ENCODE measurements around the gene EXOC6B.

Gene EXOC6B

DNA sequence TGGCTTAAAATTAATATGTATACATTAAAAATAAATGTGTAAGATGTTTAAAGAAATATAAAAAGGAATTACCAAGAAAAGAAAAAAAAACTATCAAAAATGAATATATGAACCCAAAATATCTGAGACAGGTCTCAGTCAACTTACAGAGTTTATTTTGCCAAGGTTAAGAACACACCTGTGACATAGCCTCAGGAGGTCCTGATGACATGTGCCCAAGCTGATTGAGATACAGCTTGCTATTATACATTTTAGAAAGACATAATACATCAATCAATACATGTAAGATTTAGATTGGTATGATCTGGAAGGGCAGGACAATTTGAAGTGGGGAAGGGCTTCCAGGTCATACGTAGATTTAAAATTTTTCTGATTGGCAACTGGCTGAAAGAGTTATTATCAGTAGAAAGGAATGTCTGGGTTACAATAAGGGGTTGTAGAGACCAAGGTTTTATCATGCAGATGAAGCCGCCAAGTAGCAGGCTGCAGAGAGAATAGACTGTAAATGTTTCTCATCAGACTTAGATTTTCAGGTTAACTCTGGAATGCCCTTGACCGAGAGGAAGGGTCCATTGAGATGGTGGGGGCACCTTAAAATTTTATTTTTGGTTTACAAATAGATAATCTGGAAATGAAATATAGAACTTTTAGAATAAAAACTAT, 74.7 kb downstream of the EXOC6B start:
- H3K9me3 ChIP-seq (ENCODE audit: insufficient read depth, low read depth, low read length), result no peaks in the 10 kb centered on the region
- no peaks in the 10 kb centered on the region for H3K36me3 ChIP-seq (ENCODE audit: insufficient read depth, low read depth, low read length)
- H3K4me3 ChIP-seq (ENCODE audit: low read length), result peak overlapping the region; percentile 23; the same call in 1 of the 2 replicates
- H3K27me3 ChIP-seq (ENCODE audit: insufficient read depth, low read length), result no peaks in the 10 kb centered on the region
- H3K9ac ChIP-seq (ENCODE audit: low read depth, low read length), result no peak overlapping the region
- H3K27ac ChIP-seq (ENCODE audit: low read length), result no peak overlapping the region
- peaks cover 36% of the 10 kb centered on the region for H3K4me1 ChIP-seq (ENCODE audit: insufficient read depth, low read length)

GRCh38 chr2:72750466-72750865, 75.4 kb downstream of the EXOC6B start:
- H3K9me3 ChIP-seq (ENCODE audit: insufficient read depth, low read depth, low read length), result no peaks in the 10 kb centered on the region
- H3K9ac ChIP-seq (ENCODE audit: low read depth, low read length), result no peak overlapping the region
- no peaks in the 10 kb centered on the region for H3K36me3 ChIP-seq (ENCODE audit: insufficient read depth, low read depth, low read length)
- peaks cover 30% of the 10 kb centered on the region for H3K4me1 ChIP-seq (ENCODE audit: insufficient read depth, low read length)
- H3K27ac ChIP-seq (ENCODE audit: low read length), result no peak overlapping the region
- H3K27me3 ChIP-seq (ENCODE audit: insufficient read depth, low read length), result no peaks in the 10 kb centered on the region
- no peak overlapping the region for H3K4me3 ChIP-seq (ENCODE audit: low read length)

DNA sequence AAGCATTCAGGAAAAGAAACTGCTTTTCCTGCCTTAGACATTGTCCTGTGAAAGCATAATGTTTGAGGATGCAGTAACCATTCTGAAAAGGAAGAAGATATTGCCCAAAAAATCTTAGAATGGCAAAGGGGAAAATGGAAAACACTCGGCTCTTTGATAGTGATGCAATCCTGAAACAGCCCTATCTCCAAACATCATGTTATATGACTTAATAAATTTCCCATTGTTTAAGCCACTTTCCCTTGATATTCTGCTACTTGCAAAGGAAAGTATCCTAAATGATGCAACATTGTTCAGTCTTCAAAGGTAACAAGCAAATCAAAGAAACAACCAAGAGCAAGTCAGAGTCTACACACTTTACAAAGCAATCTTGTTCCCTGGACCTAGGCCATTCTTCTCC, 78.5 kb downstream of the EXOC6B start:
- Histone ChIP-seq H3K27ac (ENCODE audit: low read length) (no peak overlapping the region), H3K27me3 (ENCODE audit: insufficient read depth, low read length) (no peaks in the 10 kb centered on the region), H3K9me3 (ENCODE audit: insufficient read depth, low read depth, low read length) (no peaks in the 10 kb centered on the region), H3K4me3 (ENCODE audit: low read length) (no peak overlapping the region), H3K4me1 (ENCODE audit: insufficient read depth, low read length) (peaks cover 21% of the 10 kb centered on the region), H3K36me3 (ENCODE audit: insufficient read depth, low read depth, low read length) (no peaks in the 10 kb centered on the region), H3K9ac (ENCODE audit: low read depth, low read length) (no peak overlapping the region)

- H3K4me3 ChIP-seq (ENCODE audit: low read length), result no peak overlapping the region
- no peak overlapping the region for H3K27ac ChIP-seq (ENCODE audit: low read length)
- no peaks in the 10 kb centered on the region for H3K9me3 ChIP-seq (ENCODE audit: insufficient read depth, low read depth, low read length)
- no peaks in the 10 kb centered on the region for H3K27me3 ChIP-seq (ENCODE audit: insufficient read depth, low read length)
- no peaks in the 10 kb centered on the region for H3K36me3 ChIP-seq (ENCODE audit: insufficient read depth, low read depth, low read length)
- peaks cover 15% of the 10 kb centered on the region for H3K4me1 ChIP-seq (ENCODE audit: insufficient read depth, low read length)
- no peak overlapping the region for H3K9ac ChIP-seq (ENCODE audit: low read depth, low read length)
Measured at GRCh38 chr2:72745679-72746368, 80.0 kb downstream of the EXOC6B start.

DNA sequence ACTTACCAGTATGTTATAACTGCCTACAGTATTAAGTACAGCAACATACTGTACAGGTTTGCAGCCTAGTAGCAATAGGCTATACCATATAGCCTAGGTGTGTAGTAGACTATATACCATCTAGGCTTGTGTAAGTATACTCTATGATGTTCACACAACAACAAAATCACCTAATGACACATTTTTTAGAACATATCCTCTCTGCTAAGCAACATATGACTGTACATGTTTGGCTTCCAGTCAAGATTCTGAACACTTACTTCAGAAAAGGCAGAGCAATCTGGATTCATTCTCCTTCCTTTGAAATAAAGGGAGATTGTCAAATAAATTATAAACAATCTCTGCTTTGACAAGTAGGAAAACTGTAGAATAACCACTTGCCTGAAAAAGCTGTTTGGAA, 81.8 kb downstream of the EXOC6B start:
- no peak overlapping the region for H3K27ac ChIP-seq (ENCODE audit: low read length)
- peaks cover 6% of the 10 kb centered on the region; the same call in 1 of the 2 replicates for H3K4me1 ChIP-seq (ENCODE audit: insufficient read depth, low read length)
- H3K36me3 ChIP-seq (ENCODE audit: insufficient read depth, low read depth, low read length), result 0 out of 2 replicates have a peak, but pooled peaks cover 3% of the 10 kb centered on the region
- H3K4me3 ChIP-seq (ENCODE audit: low read length), result no peak overlapping the region
- H3K9me3 ChIP-seq (ENCODE audit: insufficient read depth, low read depth, low read length), result no peaks in the 10 kb centered on the region
- H3K27me3 ChIP-seq (ENCODE audit: insufficient read depth, low read length), result no peaks in the 10 kb centered on the region
- H3K9ac ChIP-seq (ENCODE audit: low read depth, low read length), result no peak overlapping the region

GRCh38 chr2:72743481-72743880, 82.4 kb downstream of the EXOC6B start:
- no peaks in the 10 kb centered on the region for H3K9me3 ChIP-seq (ENCODE audit: insufficient read depth, low read depth, low read length)
- no peaks in the 10 kb centered on the region for H3K4me1 ChIP-seq (ENCODE audit: insufficient read depth, low read length)
- H3K4me3 ChIP-seq (ENCODE audit: low read length), result no peak overlapping the region
- no peak overlapping the region for H3K27ac ChIP-seq (ENCODE audit: low read length)
- H3K27me3 ChIP-seq (ENCODE audit: insufficient read depth, low read length), result no peaks in the 10 kb centered on the region
- 0 out of 2 replicates have a peak, but pooled peaks cover 3% of the 10 kb centered on the region for H3K36me3 ChIP-seq (ENCODE audit: insufficient read depth, low read depth, low read length)
- H3K9ac ChIP-seq (ENCODE audit: low read depth, low read length), result no peak overlapping the region

DNA sequence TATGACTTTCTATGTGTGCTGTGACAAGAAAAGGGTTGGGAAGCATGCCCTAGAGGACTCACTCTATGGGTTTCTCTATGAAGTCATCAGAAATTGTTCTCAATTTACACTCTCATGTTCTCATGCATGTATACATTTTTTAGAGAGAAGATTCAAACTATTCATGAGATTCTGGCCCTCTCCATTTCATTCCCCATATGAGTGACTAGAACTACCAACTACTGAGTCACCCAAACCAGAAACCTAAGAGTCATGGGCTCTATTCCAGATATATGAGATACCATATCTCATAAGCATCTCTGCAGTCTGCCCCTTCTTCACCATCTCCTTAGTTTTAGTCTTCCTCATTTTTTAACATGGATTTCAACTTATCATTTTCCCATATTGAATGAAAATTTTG, 87.7 kb downstream of the EXOC6B start:
- H3K9me3 ChIP-seq (ENCODE audit: insufficient read depth, low read depth, low read length), result no peaks in the 10 kb centered on the region
- 0 out of 2 replicates have a peak, but pooled peaks cover 3% of the 10 kb centered on the region for H3K36me3 ChIP-seq (ENCODE audit: insufficient read depth, low read depth, low read length)
- H3K4me1 ChIP-seq (ENCODE audit: insufficient read depth, low read length), result no peaks in the 10 kb centered on the region
- H3K27ac ChIP-seq (ENCODE audit: low read length), result no peak overlapping the region
- no peak overlapping the region for H3K4me3 ChIP-seq (ENCODE audit: low read length)
- no peak overlapping the region for H3K9ac ChIP-seq (ENCODE audit: low read depth, low read length)
- no peaks in the 10 kb centered on the region for H3K27me3 ChIP-seq (ENCODE audit: insufficient read depth, low read length)

GRCh38 chr2:72734432-72734831, 91.4 kb downstream of the EXOC6B start:
- H3K27ac ChIP-seq (ENCODE audit: low read length), result no peak overlapping the region
- no peak overlapping the region for H3K4me3 ChIP-seq (ENCODE audit: low read length)
- no peaks in the 10 kb centered on the region for H3K9me3 ChIP-seq (ENCODE audit: insufficient read depth, low read depth, low read length)
- H3K4me1 ChIP-seq (ENCODE audit: insufficient read depth, low read length), result no peaks in the 10 kb centered on the region
- H3K27me3 ChIP-seq (ENCODE audit: insufficient read depth, low read length), result no peaks in the 10 kb centered on the region
- no peaks in the 10 kb centered on the region for H3K36me3 ChIP-seq (ENCODE audit: insufficient read depth, low read depth, low read length)
- H3K9ac ChIP-seq (ENCODE audit: low read depth, low read length), result no peak overlapping the region

GRCh38 chr2:72731116-72731515, 94.7 kb downstream of the EXOC6B start:
- Histone ChIP-seq H3K9ac (ENCODE audit: low read depth, low read length) (no peak overlapping the region), H3K9me3 (ENCODE audit: insufficient read depth, low read depth, low read length) (no peaks in the 10 kb centered on the region), H3K4me1 (ENCODE audit: insufficient read depth, low read length) (no peaks in the 10 kb centered on the region), H3K27me3 (ENCODE audit: insufficient read depth, low read length) (no peaks in the 10 kb centered on the region), H3K36me3 (ENCODE audit: insufficient read depth, low read depth, low read length) (no peaks in the 10 kb centered on the region), H3K27ac (ENCODE audit: low read length) (no peak overlapping the region), H3K4me3 (ENCODE audit: low read length) (no peak overlapping the region)

DNA sequence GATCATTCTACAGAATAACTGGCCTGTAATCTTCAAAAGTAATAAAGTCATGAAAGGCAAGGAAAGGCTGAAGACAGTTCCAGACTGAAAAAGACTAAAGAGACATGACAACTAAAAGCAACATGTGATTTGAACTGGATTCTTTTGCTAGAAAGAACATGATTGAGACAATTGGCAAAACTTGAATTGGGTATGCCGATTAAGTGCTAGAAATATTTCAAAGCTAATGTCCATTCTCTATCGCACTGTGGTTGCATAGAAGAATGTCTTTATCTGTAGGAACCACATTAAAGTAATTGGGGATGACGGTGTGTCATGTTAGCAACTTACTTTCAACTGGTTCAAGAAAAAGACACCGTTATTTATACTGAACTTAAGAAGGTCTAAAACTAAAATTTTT, 98.5 kb downstream of the EXOC6B start:
- Histone ChIP-seq H3K9ac (ENCODE audit: low read depth, low read length) (no peak overlapping the region), H3K27ac (ENCODE audit: low read length) (no peak overlapping the region), H3K4me1 (ENCODE audit: insufficient read depth, low read length) (no peaks in the 10 kb centered on the region; the same call in 1 of the 2 replicates), H3K9me3 (ENCODE audit: insufficient read depth, low read depth, low read length) (no peaks in the 10 kb centered on the region), H3K4me3 (ENCODE audit: low read length) (no peak overlapping the region), H3K36me3 (ENCODE audit: insufficient read depth, low read depth, low read length) (no peaks in the 10 kb centered on the region), H3K27me3 (ENCODE audit: insufficient read depth, low read length) (no peaks in the 10 kb centered on the region)

GRCh38 chr2:72723769-72724370, 102.0 kb downstream of the EXOC6B start:
- H3K9ac ChIP-seq (ENCODE audit: low read depth, low read length), result no peak overlapping the region
- no peaks in the 10 kb centered on the region for H3K36me3 ChIP-seq (ENCODE audit: insufficient read depth, low read depth, low read length)
- peaks cover 9% of the 10 kb centered on the region for H3K4me1 ChIP-seq (ENCODE audit: insufficient read depth, low read length)
- no peak overlapping the region for H3K27ac ChIP-seq (ENCODE audit: low read length)
- no peak overlapping the region for H3K4me3 ChIP-seq (ENCODE audit: low read length)
- H3K27me3 ChIP-seq (ENCODE audit: insufficient read depth, low read length), result no peaks in the 10 kb centered on the region
- H3K9me3 ChIP-seq (ENCODE audit: insufficient read depth, low read depth, low read length), result no peaks in the 10 kb centered on the region

All from iPS-20b (cell line).